HepG2 (cell line): ENCODE measurements around the gene ISOC2.

Experiments
- AFF4 ChIP-seq: sonication (generic); formaldehyde crosslinking; IDR thresholded peaks from 2 replicates; pipeline ENCODE4 v1.4.0; 2020; ENCODE audit warnings: missing genetic modification reagents
- EZH2 ChIP-seq: conservative IDR thresholded peaks from 2 replicates; pipeline ENCODE4 v1.6.1; 2012; ENCODE audit warnings: mild to moderate bottlenecking, low read depth, low read length, moderate library complexity
- FOXM1 ChIP-seq: sonication (generic); formaldehyde crosslinking; IDR thresholded peaks from 2 replicates; pipeline ENCODE4 v1.5.0; 2020; ENCODE audit warnings: missing genetic modification reagents
- NCOR1 ChIP-seq: fragments of 200-600 bp; sonication (generic); IDR thresholded peaks from 2 replicates; pipeline ENCODE4 v1.7.0; 2017; ENCODE audit warnings: antibody characterized with exemption, low read length, borderline replicate concordance
- NFRKB ChIP-seq: fragments of 450-650 bp; IDR thresholded peaks from 2 replicates; pipeline ENCODE4 v1.6.1; 2017
- REST ChIP-seq, 2 experiments: IDR thresholded peaks; 2 replicates each; pipeline ENCODE4 v1.6.1; 2011 to 2012; ENCODE audit warnings: low read length in 2 of 2, borderline replicate concordance in 1 of 2, low read depth in 1 of 2, mild to moderate bottlenecking in 1 of 2, moderate library complexity in 1 of 2
- ZBTB8A ChIP-seq: sonication (generic); formaldehyde crosslinking; IDR thresholded peaks from 2 replicates; pipeline ENCODE4 v1.4.0; 2020; ENCODE audit warnings: mild to moderate bottlenecking, low read depth, missing genetic modification reagents, borderline replicate concordance
- ZNF138 ChIP-seq: sonication (generic); formaldehyde crosslinking; IDR thresholded peaks from 2 replicates; pipeline ENCODE4 v1.5.0; 2020; ENCODE audit warnings: mild to moderate bottlenecking, low read depth, missing genetic modification reagents
- ZNF83 ChIP-seq: sonication (generic); formaldehyde crosslinking; IDR thresholded peaks from 2 replicates; pipeline ENCODE4 v1.4.0; 2020; ENCODE audit warnings: missing genetic modification reagents, mild to moderate bottlenecking, borderline replicate concordance
- TF ChIP-seq, protein P1 (sequence below): sonication (generic); formaldehyde crosslinking; IDR thresholded peaks from 2 replicates; pipeline ENCODE4 v1.5.0; 2020; ENCODE audit warnings: mild to moderate bottlenecking, missing genetic modification reagents, moderate library complexity
- TF ChIP-seq, protein P2 (sequence below): sonication (generic); formaldehyde crosslinking; IDR thresholded peaks from 2 replicates; pipeline ENCODE4 v1.4.0; 2020; ENCODE audit warnings: missing genetic modification reagents
- TF ChIP-seq, protein P3 (sequence below): sonication (generic); formaldehyde crosslinking; IDR thresholded peaks from 2 replicates; pipeline ENCODE4 v1.8.1; 2023; ENCODE audit warnings: mild to moderate bottlenecking, missing genetic modification reagents, borderline replicate concordance

- TF ChIP-seq NFRKB (no peak), EZH2 (no peak), ZBTB8A (CRISPR knock-in tag) (no peak), REST (IDR thresholded peaks at IDR 0.05; ENCODE audit: borderline replicate concordance in 1 of 2, low read depth in 1 of 2, low read length in 2 of 2) (no peak), AFF4 (CRISPR knock-in tag) (no peak), ZNF83 (CRISPR knock-in tag) (no peak), FOXM1 (no peak), ZNF138 (CRISPR knock-in tag) (no peak), NCOR1 (no peak)
- TF ChIP-seq, protein P1, sequence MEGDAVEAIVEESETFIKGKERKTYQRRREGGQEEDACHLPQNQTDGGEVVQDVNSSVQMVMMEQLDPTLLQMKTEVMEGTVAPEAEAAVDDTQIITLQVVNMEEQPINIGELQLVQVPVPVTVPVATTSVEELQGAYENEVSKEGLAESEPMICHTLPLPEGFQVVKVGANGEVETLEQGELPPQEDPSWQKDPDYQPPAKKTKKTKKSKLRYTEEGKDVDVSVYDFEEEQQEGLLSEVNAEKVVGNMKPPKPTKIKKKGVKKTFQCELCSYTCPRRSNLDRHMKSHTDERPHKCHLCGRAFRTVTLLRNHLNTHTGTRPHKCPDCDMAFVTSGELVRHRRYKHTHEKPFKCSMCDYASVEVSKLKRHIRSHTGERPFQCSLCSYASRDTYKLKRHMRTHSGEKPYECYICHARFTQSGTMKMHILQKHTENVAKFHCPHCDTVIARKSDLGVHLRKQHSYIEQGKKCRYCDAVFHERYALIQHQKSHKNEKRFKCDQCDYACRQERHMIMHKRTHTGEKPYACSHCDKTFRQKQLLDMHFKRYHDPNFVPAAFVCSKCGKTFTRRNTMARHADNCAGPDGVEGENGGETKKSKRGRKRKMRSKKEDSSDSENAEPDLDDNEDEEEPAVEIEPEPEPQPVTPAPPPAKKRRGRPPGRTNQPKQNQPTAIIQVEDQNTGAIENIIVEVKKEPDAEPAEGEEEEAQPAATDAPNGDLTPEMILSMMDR (CRISPR knock-in tag), result no peak
- TF ChIP-seq, protein P2, sequence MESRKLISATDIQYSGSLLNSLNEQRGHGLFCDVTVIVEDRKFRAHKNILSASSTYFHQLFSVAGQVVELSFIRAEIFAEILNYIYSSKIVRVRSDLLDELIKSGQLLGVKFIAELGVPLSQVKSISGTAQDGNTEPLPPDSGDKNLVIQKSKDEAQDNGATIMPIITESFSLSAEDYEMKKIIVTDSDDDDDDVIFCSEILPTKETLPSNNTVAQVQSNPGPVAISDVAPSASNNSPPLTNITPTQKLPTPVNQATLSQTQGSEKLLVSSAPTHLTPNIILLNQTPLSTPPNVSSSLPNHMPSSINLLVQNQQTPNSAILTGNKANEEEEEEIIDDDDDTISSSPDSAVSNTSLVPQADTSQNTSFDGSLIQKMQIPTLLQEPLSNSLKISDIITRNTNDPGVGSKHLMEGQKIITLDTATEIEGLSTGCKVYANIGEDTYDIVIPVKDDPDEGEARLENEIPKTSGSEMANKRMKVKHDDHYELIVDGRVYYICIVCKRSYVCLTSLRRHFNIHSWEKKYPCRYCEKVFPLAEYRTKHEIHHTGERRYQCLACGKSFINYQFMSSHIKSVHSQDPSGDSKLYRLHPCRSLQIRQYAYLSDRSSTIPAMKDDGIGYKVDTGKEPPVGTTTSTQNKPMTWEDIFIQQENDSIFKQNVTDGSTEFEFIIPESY (CRISPR knock-in tag), result no peak
- TF ChIP-seq, protein P3, sequence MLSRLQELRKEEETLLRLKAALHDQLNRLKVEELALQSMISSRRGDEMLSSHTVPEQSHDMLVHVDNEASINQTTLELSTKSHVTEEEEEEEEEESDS (CRISPR knock-in tag), result no peak
Measured at GRCh38 chr19:55408533-55408872, 52.9 kb downstream of the ISOC2 start.
